Upper lobe of right lung (tissue), 1 donor: Measurements from ENCODE around the gene NBPF12. TPM values are rescaled to one million over a fixed set of nuclear protein-coding genes. Genes with fewer than 3 reads are reported as not detected.
"Not testable (repeated sequence)": the region's sequence is repeated elsewhere in the genome, so short reads cannot be mapped to it uniquely, and the experiment has no call there.

Experiments used
- ATAC-seq: fragments of 200-7000 bp; cut with Tn5 transposase; one replicate; pipeline ENCODE4 v1.9.1; 2020; ENCODE audit warnings: mild to moderate bottlenecking, moderate library complexity
- DNase-seq: peaks from one replicate; pipeline ENCODE4 v3.0.0-alpha.2; 2020
- H3K27ac ChIP-seq: fragments of 200-600 bp; one replicate; pipeline ENCODE4 v1.8.0; 2022
- H3K27me3 ChIP-seq: fragments of 200-600 bp; one replicate; pipeline ENCODE4 v1.8.0; 2022; ENCODE audit warnings: mild to moderate bottlenecking
- H3K36me3 ChIP-seq: fragments of 200-600 bp; one replicate; pipeline ENCODE4 v1.8.0; 2022
- H3K4me1 ChIP-seq: fragments of 200-600 bp; one replicate; pipeline ENCODE4 v1.8.0; 2022
- H3K4me3 ChIP-seq: fragments of 200-600 bp; one replicate; pipeline ENCODE4 v1.8.0; 2022; ENCODE audit warnings: mild to moderate bottlenecking
- H3K9me3 ChIP-seq: fragments of 200-600 bp; one replicate; pipeline ENCODE4 v1.8.0; 2022
- CTCF ChIP-seq: fragments of 200-600 bp; IDR thresholded peaks from one replicate; pipeline ENCODE4 v1.8.0; 2022; ENCODE audit warnings: antibody characterized with exemption
- intact Hi-C: fragments of 100-400 bp; cut with DNase I; formaldehyde crosslinking; loops from one replicate; pipeline ENCODE4 v1.11.0; 2022
- total RNA-seq: library from RNA; stranded (reverse); fragmentation: NEBNext Ultra II Directional; extraction: Animal tissue kit (Norgen Biotek cat#: 25700); gene quantifications from one replicate; pipeline ENCODE4 v1.2.1, GENCODE V29; 2021
- donor health status: DM: no; HTN: yes; CAD: no; lungs with severe emphysema.

The NBPF12 gene
- total RNA-seq, 1 donor from 2014 or later: 14.2 TPM

- intact Hi-C loops, H3K9me3 ChIP-seq: not testable (repeated sequence)
Observed at GRCh38 chr1:146940293-146940692, 2.2 kb downstream of the NBPF12 start.

GRCh38 chr1:146943342-146943886 is 5.3 kb downstream of the NBPF12 start:
- H3K27me3 ChIP-seq, H3K36me3 ChIP-seq, H3K27ac ChIP-seq, H3K4me3 ChIP-seq, ATAC-seq, H3K4me1 ChIP-seq, DNase-seq, H3K9me3 ChIP-seq, intact Hi-C loops: not testable (repeated sequence)

More at GRCh38 chr1:146940293-146940692, 2.2 kb downstream of the NBPF12 start:
- DNase-seq, H3K36me3 ChIP-seq, H3K27ac ChIP-seq, H3K4me1 ChIP-seq, ATAC-seq, H3K4me3 ChIP-seq, H3K27me3 ChIP-seq: not testable (repeated sequence)

GRCh38 chr1:146948127-146948526 is 10.0 kb downstream of the NBPF12 start:
- not testable (repeated sequence) for H3K9me3 ChIP-seq

GRCh38 chr1:146964340-146964739 is 26.2 kb downstream of the NBPF12 start:
- ATAC-seq, intact Hi-C loops, H3K4me1 ChIP-seq, H3K4me3 ChIP-seq, H3K27me3 ChIP-seq, H3K27ac ChIP-seq, H3K36me3 ChIP-seq, H3K9me3 ChIP-seq, DNase-seq: not testable (repeated sequence)

More at GRCh38 chr1:146948127-146948526, 10.0 kb downstream of the NBPF12 start:
- H3K27me3 ChIP-seq, H3K27ac ChIP-seq, ATAC-seq, H3K4me1 ChIP-seq, H3K36me3 ChIP-seq, DNase-seq, H3K4me3 ChIP-seq, intact Hi-C loops: not testable (repeated sequence)

- H3K27ac ChIP-seq, H3K4me1 ChIP-seq, DNase-seq, ATAC-seq, H3K4me3 ChIP-seq, H3K9me3 ChIP-seq, intact Hi-C loops, H3K27me3 ChIP-seq: not testable (repeated sequence)
- TF ChIP-seq CTCF: peak; percentile 38
- H3K36me3 ChIP-seq: peaks cover 15% of the 10 kb centered on the region
Observed at GRCh38 chr1:146966351-146966750, 28.2 kb downstream of the NBPF12 start.

GRCh38 chr1:146970656-146971055 is 32.5 kb downstream of the NBPF12 start:
- H3K4me1 ChIP-seq, H3K9me3 ChIP-seq, intact Hi-C loops, H3K4me3 ChIP-seq, DNase-seq, H3K27me3 ChIP-seq, ATAC-seq, H3K27ac ChIP-seq: not testable (repeated sequence)
- H3K36me3 ChIP-seq: peaks cover 16% of the 10 kb centered on the region

GRCh38 chr1:146972681-146973080 is 34.6 kb downstream of the NBPF12 start:
- H3K27ac ChIP-seq, H3K4me1 ChIP-seq, H3K9me3 ChIP-seq, DNase-seq, ATAC-seq, intact Hi-C loops, H3K4me3 ChIP-seq, H3K27me3 ChIP-seq: not testable (repeated sequence)
- peaks cover 15% of the 10 kb centered on the region for H3K36me3 ChIP-seq
- TF ChIP-seq CTCF: peak; percentile 8

- ATAC-seq, H3K4me3 ChIP-seq, H3K4me1 ChIP-seq, H3K36me3 ChIP-seq, H3K27ac ChIP-seq, H3K27me3 ChIP-seq, H3K9me3 ChIP-seq, DNase-seq, intact Hi-C loops: not testable (repeated sequence)
Observed at GRCh38 chr1:146985855-146986254, 47.7 kb downstream of the NBPF12 start.

- ATAC-seq, H3K27ac ChIP-seq, DNase-seq, H3K27me3 ChIP-seq, H3K4me3 ChIP-seq, H3K4me1 ChIP-seq, intact Hi-C loops, H3K9me3 ChIP-seq, H3K36me3 ChIP-seq: not testable (repeated sequence)
Observed at GRCh38 chr1:146986450-146986849, 48.3 kb downstream of the NBPF12 start.

GRCh38 chr1:146987502-146987901 is 49.4 kb downstream of the NBPF12 start:
- DNase-seq, intact Hi-C loops, H3K27ac ChIP-seq, H3K36me3 ChIP-seq, H3K4me1 ChIP-seq, H3K27me3 ChIP-seq, ATAC-seq, H3K9me3 ChIP-seq, H3K4me3 ChIP-seq: not testable (repeated sequence)

GRCh38 chr1:146989455-146989854 is 51.3 kb downstream of the NBPF12 start:
- H3K27ac ChIP-seq, H3K27me3 ChIP-seq, H3K4me3 ChIP-seq, H3K9me3 ChIP-seq, intact Hi-C loops, H3K4me1 ChIP-seq, ATAC-seq, DNase-seq: not testable (repeated sequence)
- peaks cover 11% of the 10 kb centered on the region for H3K36me3 ChIP-seq

GRCh38 chr1:147008495-147008894 is 70.4 kb downstream of the NBPF12 start:
- H3K36me3 ChIP-seq, H3K27ac ChIP-seq, H3K4me1 ChIP-seq, H3K9me3 ChIP-seq, H3K4me3 ChIP-seq, ATAC-seq, DNase-seq, intact Hi-C loops, H3K27me3 ChIP-seq: not testable (repeated sequence)

- not testable (repeated sequence) for DNase-seq
Observed at GRCh38 chr1:147026975-147027374, 88.9 kb downstream of the NBPF12 start.

More at GRCh38 chr1:147026975-147027374, 88.9 kb downstream of the NBPF12 start:
- H3K36me3 ChIP-seq, intact Hi-C loops, H3K4me1 ChIP-seq, H3K27me3 ChIP-seq, H3K27ac ChIP-seq, H3K9me3 ChIP-seq, H3K4me3 ChIP-seq, ATAC-seq: not testable (repeated sequence)
